ENCODE data around the gene PLIN3. TPM values are rescaled to one million over a fixed set of nuclear protein-coding genes. Genes with fewer than 3 reads are reported as not detected.
"Not testable (repeated sequence)": the region's sequence is repeated elsewhere in the genome, so short reads cannot be mapped to it uniquely, and the experiment has no call there.

Gene PLIN3
- total and polyA plus RNA-seq, 2 of the 4 experiments (the other 2 are of a cell fraction): 147 to 246 TPM

- Histone ChIP-seq H4K91ac (ENCODE audit: insufficient read depth, low read depth, low read length) (peak overlapping the region; percentile 51; the same call in 1 of the 2 replicates), H2AK9ac (replicated peaks; ENCODE audit: low read depth, low read length, poor library complexity) (peak overlapping the region; percentile 94), H3K27ac (ENCODE audit: insufficient read depth, low read length) (peak overlapping the region; percentile 77), H3K9ac (ENCODE audit: low read depth, low read length) (peak overlapping the region; percentile 74), H2BK5ac (ENCODE audit: low read depth, low read length, poor library complexity, severe bottlenecking) (peak overlapping the region; percentile 85), H3K36me3 (ENCODE audit: control insufficient read depth, insufficient read depth, low read length) (peaks cover 21% of the 10 kb centered on the region), H3K4me3 (ENCODE audit: insufficient read depth, low read depth, low read length) (peak overlapping the region; percentile 66), H3K79me1 (ENCODE audit: low read depth in 1 of 2, low read length in 2 of 2) (peaks cover 15 to 46% of the 10 kb centered on the region in 2 experiments; a peak in 3 of 4 replicates), H4K5ac (ENCODE audit: low read depth, low read length) (peak overlapping the region; percentile 21; the same call in 1 of the 2 replicates), H2AK5ac (ENCODE audit: low read depth, low read length) (0 out of 2 replicates have a peak overlapping the region, but pooled peaks have one; percentile 30), H3K4ac (ENCODE audit: low read depth, low read length) (peak overlapping the region; percentile 68), H4K8ac (ENCODE audit: low read depth in 2 of 2, low read length in 2 of 2) (peak overlapping the region in 1 of 2 experiments; percentile 83; a peak in 2 of 4 replicates), H3K14ac (replicated peaks; ENCODE audit: low read depth, low read length) (peak overlapping the region; percentile 51; the same call in 1 of the 2 replicates), H2AFZ (replicated peaks; ENCODE audit: low read length, poor library complexity) (peak overlapping the region; percentile 89), H3K4me2 (ENCODE audit: low read depth, low read length) (peak overlapping the region; percentile 89)
- H2BK15ac ChIP-seq (ENCODE audit: low read depth, low read length); H3K18ac ChIP-seq (ENCODE audit: low read depth, low read length); H3K23ac ChIP-seq (ENCODE audit: low read depth, low read length); H2BK20ac ChIP-seq (ENCODE audit: low read depth, low read length); H3K9me1 ChIP-seq (ENCODE audit: insufficient read depth, low read length); H4K20me1 ChIP-seq (ENCODE audit: insufficient read depth, low read length); dilution Hi-C loops (cut with HindIII; ENCODE audit: low sequenced_read_pairs, unreplicated experiment); ATAC-seq (ENCODE audit: low read depth); H3K56ac ChIP-seq (ENCODE audit: extremely low read depth, insufficient read depth, low read length); BruUV-seq (replicated peaks); DNase-seq; H3K4me1 ChIP-seq (ENCODE audit: control insufficient read depth, insufficient read depth, low read length); intact Hi-C loops (cut with micrococcal nuclease); H2BK120ac ChIP-seq (ENCODE audit: low read depth, low read length); H3K27me3 ChIP-seq (ENCODE audit: control insufficient read depth, insufficient read depth, low read length); POLR2A ChIA-PET (ENCODE audit: unreplicated experiment); H3K9me3 ChIP-seq (ENCODE audit: control insufficient read depth, insufficient read depth, low read length): not testable (repeated sequence)
- 2% methylated on average over 22 of the region's 75 CpGs; no CpG with 5 or more reads in 1 of the 2 experiments for WGBS, 2 experiments (ENCODE audit: extremely low coverage in 2 of 2, insufficient read length in 1 of 2)
- CTCF ChIA-PET: interaction anchor here (0.6 to 2.0 kb wide), 5 partner anchors 8 to 74 kb away, joined by 3 to 17 read pairs (median 4); no protein-coding TSS in a partner anchor
- in situ Hi-C loops (cut with MboI; ENCODE audit: low sequenced_read_pairs): loop anchor here (5.0 kb wide), 1 partner anchor 60 kb away; no protein-coding TSS in a partner anchor
- peak; percentile 44; the same call in 1 of the 2 replicates for TF ChIP-seq MXI1 (IDR thresholded peaks at IDR 0.05; ENCODE audit: borderline replicate concordance, low read depth, low read length)
Measured at GRCh38 chr19:4792019-4792865, 75.2 kb downstream of the PLIN3 start.

Data from IMR-90 (cell line).